ENCODE measurements around the gene OOSP4B.

DNA sequence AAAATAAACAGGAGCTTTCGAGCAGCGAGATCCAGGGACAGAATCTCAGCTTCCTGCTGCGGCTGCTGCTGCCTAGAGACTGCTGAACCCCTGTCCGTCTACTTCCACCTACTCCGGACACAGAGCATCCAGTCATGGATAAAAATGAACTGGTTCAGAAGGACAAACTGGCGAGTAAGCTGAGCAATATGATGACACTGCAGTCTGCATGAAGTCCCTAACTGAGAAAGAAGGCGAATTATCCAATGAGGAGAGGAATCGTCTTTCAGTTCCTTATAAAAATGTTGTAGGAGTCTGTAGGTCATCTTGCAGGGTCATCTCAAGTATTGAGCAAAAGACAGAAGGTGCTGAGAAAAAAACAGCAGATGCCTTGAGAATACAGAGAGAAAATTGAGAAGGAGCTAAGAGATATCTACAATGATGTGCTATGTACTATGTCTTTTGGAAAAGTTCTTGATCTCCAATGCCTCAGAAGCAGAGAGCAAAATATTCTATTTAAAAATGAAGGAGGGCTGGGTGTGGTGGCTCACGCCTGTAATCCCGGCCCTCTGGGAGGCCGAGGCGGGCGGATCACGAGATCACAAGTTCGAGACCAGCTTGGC, 60.3 kb downstream of the OOSP4B start:
- TF ChIP-seq POLR2A (IDR thresholded peaks at IDR 0.05) (no peak), EP300 (IDR thresholded peaks at IDR 0.05) (no peak)
- TF ChIP-seq, protein P1, sequence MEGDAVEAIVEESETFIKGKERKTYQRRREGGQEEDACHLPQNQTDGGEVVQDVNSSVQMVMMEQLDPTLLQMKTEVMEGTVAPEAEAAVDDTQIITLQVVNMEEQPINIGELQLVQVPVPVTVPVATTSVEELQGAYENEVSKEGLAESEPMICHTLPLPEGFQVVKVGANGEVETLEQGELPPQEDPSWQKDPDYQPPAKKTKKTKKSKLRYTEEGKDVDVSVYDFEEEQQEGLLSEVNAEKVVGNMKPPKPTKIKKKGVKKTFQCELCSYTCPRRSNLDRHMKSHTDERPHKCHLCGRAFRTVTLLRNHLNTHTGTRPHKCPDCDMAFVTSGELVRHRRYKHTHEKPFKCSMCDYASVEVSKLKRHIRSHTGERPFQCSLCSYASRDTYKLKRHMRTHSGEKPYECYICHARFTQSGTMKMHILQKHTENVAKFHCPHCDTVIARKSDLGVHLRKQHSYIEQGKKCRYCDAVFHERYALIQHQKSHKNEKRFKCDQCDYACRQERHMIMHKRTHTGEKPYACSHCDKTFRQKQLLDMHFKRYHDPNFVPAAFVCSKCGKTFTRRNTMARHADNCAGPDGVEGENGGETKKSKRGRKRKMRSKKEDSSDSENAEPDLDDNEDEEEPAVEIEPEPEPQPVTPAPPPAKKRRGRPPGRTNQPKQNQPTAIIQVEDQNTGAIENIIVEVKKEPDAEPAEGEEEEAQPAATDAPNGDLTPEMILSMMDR (IDR thresholded peaks at IDR 0.05), result no peak
